Thyroid gland (tissue), 4 donors: ENCODE results near the gene ATAD3C.

Experiments used
- POLR2A ChIP-seq, 2 donors: fragments of 450-650 bp; IDR thresholded peaks; one replicate each; pipeline ENCODE4 v1.6.1; 2017; ENCODE audit warnings: antibody characterized with exemption in 2 of 2, mild to moderate bottlenecking in 2 of 2, moderate library complexity in 1 of 2
- TF ChIP-seq, protein P1 (sequence below), 6 experiments: fragments of 200-600 bp in 3 of 6; fragments of 450-650 bp in 3 of 6; sonication (generic) in 3 of 6; IDR thresholded peaks; one replicate each; pipeline ENCODE4 v1.5.1; 2016 to 2019; ENCODE audit warnings: antibody characterized with exemption in 6 of 6, mild to moderate bottlenecking in 2 of 6, inconsistent platforms in 1 of 6, moderate library complexity in 1 of 6

DNA sequence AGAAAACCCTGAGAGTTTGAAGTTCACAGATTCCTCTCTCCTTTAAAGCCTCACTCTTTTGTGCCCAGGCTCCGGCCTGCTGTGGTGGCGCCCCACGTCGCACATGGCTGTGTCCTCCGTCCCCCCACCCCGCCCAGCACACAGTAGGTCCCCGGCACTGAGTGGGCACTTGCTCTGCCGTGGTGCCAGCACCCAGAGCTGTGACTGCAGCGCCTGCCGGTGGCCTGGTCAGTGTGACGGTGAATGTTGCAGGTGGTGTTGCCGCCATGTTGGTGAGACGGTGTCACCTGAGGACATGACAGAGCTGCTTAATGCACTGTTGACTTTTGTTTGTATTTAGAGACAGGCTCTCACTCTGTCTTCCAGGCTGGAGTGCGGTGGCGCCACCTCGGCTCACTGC, 3.4 kb downstream of the ATAD3C start:
- TF ChIP-seq, protein P1, sequence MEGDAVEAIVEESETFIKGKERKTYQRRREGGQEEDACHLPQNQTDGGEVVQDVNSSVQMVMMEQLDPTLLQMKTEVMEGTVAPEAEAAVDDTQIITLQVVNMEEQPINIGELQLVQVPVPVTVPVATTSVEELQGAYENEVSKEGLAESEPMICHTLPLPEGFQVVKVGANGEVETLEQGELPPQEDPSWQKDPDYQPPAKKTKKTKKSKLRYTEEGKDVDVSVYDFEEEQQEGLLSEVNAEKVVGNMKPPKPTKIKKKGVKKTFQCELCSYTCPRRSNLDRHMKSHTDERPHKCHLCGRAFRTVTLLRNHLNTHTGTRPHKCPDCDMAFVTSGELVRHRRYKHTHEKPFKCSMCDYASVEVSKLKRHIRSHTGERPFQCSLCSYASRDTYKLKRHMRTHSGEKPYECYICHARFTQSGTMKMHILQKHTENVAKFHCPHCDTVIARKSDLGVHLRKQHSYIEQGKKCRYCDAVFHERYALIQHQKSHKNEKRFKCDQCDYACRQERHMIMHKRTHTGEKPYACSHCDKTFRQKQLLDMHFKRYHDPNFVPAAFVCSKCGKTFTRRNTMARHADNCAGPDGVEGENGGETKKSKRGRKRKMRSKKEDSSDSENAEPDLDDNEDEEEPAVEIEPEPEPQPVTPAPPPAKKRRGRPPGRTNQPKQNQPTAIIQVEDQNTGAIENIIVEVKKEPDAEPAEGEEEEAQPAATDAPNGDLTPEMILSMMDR (IDR thresholded peaks at IDR 0.05) = no peak
- no peak for TF ChIP-seq POLR2A (IDR thresholded peaks at IDR 0.05)
